ENCODE data around the gene ALG9. TPM values are rescaled to one million over a fixed set of nuclear protein-coding genes. Genes with fewer than 3 reads are reported as not detected.
A peak's percentile ranks its signal among the peaks of the same experiment; 100 is the strongest.
"Not testable (repeated sequence)": the region's sequence is repeated elsewhere in the genome, so short reads cannot be mapped to it uniquely, and the experiment has no call there.

The ALG9 gene
- total RNA-seq, 2 donors from 2014 or later, result 25.3 to 26.6 TPM

DNA sequence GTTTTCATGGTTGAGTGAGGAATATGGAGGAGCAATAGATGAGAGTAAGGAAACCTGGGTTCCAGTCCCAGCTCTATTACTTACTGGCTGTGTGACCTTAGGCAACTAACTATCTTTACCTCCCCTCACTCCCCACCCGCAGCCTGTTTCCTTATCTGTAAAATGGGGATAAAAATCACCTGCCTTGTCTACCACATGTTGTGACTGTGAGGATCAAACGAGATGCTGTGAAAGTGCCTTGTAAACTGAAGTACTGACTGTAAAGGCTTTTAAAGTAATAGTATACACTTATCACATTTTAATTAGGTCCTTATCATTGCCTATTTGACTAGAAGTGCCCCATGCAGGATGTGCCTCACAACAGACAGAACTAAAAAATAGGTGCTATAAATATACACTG lies 86.3 kb downstream of the ALG9 start:
- Histone ChIP-seq H3K27me3 (ENCODE audit: control insufficient read depth, insufficient read depth, low read length, poor library complexity, severe bottlenecking) (no peaks in the 10 kb centered on the region), H3K4me3 (ENCODE audit: low read length) (no peak overlapping the region), H3K27ac (ENCODE audit: low read depth, low read length) (no peak overlapping the region), H3K36me3 (ENCODE audit: control insufficient read depth, insufficient read depth, low read length) (no peaks in the 10 kb centered on the region), H3K9ac (ENCODE audit: extremely low read depth, low read length, poor library complexity, severe bottlenecking) (no peak overlapping the region), H3K4me1 (ENCODE audit: control insufficient read depth, insufficient read depth, low read length) (peaks cover 7% of the 10 kb centered on the region), H3K9me3 (ENCODE audit: control insufficient read depth, low read length) (no peaks in the 10 kb centered on the region)
- Mint-ChIP-seq H3K4me1 (peaks cover 32% of the 10 kb centered on the region), H3K9me3 (no peaks in the 10 kb centered on the region), H3K27ac (no peak overlapping the region), H3K27me3 (ENCODE audit: insufficient read depth) (no peaks in the 10 kb centered on the region), H3K36me3 (ENCODE audit: low read depth) (no peaks in the 10 kb centered on the region), H3K4me3 (no peak overlapping the region)
- 25% methylated on average over 2 of the region's 2 CpGs; no CpG with 5 or more reads in 1 of the 2 experiments for WGBS, 2 experiments (ENCODE audit: insufficient coverage in 1 of 2, insufficient read length in 1 of 2)
- TF ChIP-seq, protein P1, sequence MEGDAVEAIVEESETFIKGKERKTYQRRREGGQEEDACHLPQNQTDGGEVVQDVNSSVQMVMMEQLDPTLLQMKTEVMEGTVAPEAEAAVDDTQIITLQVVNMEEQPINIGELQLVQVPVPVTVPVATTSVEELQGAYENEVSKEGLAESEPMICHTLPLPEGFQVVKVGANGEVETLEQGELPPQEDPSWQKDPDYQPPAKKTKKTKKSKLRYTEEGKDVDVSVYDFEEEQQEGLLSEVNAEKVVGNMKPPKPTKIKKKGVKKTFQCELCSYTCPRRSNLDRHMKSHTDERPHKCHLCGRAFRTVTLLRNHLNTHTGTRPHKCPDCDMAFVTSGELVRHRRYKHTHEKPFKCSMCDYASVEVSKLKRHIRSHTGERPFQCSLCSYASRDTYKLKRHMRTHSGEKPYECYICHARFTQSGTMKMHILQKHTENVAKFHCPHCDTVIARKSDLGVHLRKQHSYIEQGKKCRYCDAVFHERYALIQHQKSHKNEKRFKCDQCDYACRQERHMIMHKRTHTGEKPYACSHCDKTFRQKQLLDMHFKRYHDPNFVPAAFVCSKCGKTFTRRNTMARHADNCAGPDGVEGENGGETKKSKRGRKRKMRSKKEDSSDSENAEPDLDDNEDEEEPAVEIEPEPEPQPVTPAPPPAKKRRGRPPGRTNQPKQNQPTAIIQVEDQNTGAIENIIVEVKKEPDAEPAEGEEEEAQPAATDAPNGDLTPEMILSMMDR (conservative IDR thresholded peaks at IDR 0.05), result no peak
- DNase-seq, result peak; percentile 60

DNA sequence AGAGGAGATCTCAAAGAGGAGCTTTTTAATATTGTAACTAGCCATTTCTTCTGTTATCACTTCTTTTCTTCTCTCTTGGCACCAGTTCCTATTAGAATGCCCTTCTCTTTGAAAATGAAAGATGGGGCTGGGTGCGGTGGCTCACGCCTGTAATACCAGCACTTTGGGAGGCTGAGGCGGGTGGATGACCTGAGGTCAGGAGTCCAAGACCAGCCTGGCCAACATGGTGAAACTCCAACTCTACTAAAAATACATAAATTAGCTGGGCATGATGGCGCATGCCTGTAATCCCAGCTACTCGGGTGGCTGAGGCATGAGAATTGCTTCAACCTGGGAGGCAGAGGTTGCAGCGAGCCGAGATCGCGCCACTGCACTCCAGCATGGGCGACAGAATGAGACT lies 87.1 kb downstream of the ALG9 start:
- H3K27ac Mint-ChIP-seq; H3K9ac ChIP-seq (ENCODE audit: extremely low read depth, low read length, poor library complexity, severe bottlenecking); H3K27me3 Mint-ChIP-seq (ENCODE audit: insufficient read depth); H3K4me3 ChIP-seq (ENCODE audit: low read length); H3K36me3 ChIP-seq (ENCODE audit: control insufficient read depth, insufficient read depth, low read length); H3K36me3 Mint-ChIP-seq (ENCODE audit: low read depth); H3K27ac ChIP-seq (ENCODE audit: low read depth, low read length); DNase-seq; H3K9me3 Mint-ChIP-seq; H3K4me1 ChIP-seq (ENCODE audit: control insufficient read depth, insufficient read depth, low read length); H3K27me3 ChIP-seq (ENCODE audit: control insufficient read depth, insufficient read depth, low read length, poor library complexity, severe bottlenecking); H3K9me3 ChIP-seq (ENCODE audit: control insufficient read depth, low read length); H3K4me3 Mint-ChIP-seq: not testable (repeated sequence)
- WGBS, 2 experiments (ENCODE audit: insufficient coverage in 1 of 2, insufficient read length in 1 of 2), result 92 to 93% methylated on average over 10 of the region's 10 CpGs
- H3K4me1 Mint-ChIP-seq, result peaks cover 32% of the 10 kb centered on the region

DNA sequence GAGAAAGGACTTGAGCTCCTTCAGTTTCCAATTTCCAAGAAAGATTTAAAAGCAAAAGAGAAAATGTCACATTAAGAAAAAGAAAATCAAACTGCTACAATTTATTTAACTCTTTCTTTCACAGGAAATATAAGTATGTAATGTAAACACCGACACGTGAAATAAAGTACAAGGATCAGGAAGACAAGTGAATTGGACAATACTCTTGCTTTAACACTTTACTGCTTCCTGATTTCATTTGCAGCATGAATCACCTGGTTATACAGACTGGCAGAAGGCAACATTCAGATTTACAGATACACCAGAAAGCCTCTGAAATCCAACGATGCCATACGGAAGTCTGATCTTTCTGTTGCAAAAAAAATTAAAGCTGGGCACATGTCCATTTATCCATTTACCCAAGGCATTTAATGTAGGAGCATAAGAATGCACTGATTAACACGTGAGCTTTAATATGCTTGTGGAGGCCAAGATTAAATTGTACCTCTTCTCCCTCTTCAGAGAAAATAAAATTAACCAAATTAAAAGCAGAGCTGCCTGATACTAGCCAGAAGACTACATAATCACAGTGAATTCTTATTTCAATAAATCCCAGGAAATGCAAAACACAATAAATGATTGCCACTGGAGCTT lies 89.2 kb downstream of the ALG9 start:
- Mint-ChIP-seq H3K4me3 (no peak overlapping the region), H3K27ac (no peak overlapping the region), H3K9me3 (no peaks in the 10 kb centered on the region), H3K4me1 (peaks cover 45% of the 10 kb centered on the region), H3K36me3 (ENCODE audit: low read depth) (no peaks in the 10 kb centered on the region), H3K27me3 (ENCODE audit: insufficient read depth) (no peaks in the 10 kb centered on the region)
- Histone ChIP-seq H3K9me3 (ENCODE audit: control insufficient read depth, low read length) (no peaks in the 10 kb centered on the region), H3K36me3 (ENCODE audit: control insufficient read depth, insufficient read depth, low read length) (no peaks in the 10 kb centered on the region), H3K4me3 (ENCODE audit: low read length) (no peak overlapping the region), H3K27ac (ENCODE audit: low read depth, low read length) (no peak overlapping the region), H3K4me1 (ENCODE audit: control insufficient read depth, insufficient read depth, low read length) (peaks cover 7% of the 10 kb centered on the region), H3K9ac (ENCODE audit: extremely low read depth, low read length, poor library complexity, severe bottlenecking) (no peak overlapping the region), H3K27me3 (ENCODE audit: control insufficient read depth, insufficient read depth, low read length, poor library complexity, severe bottlenecking) (no peaks in the 10 kb centered on the region)
- TF ChIP-seq, protein P1 (conservative IDR thresholded peaks at IDR 0.05), result no peak
- DNase-seq, result no peak
- WGBS, 2 experiments (ENCODE audit: insufficient coverage in 1 of 2, insufficient read length in 1 of 2), result 94 to 100% methylated on average over 3 to 5 of the region's 5 CpGs

DNA sequence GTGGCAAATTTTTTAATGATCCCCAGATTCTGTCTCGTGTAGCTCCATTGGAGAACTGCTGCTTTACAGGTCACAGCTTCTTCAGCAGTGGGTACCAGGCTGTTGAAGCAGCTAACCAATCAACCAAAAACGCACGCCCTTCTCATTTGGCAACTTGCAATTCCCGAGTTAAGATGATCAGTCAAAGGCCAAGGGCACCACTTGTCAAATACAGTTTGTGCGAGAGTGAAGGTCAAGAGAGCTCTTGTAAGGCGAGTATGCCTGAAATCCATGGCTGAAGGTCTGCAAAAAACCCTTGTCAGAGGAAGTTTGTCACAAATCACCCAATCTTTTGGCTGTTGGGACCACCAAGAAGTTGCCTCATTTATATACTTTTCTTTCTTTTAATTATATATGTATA lies 92.3 kb downstream of the ALG9 start:
- H3K4me3 Mint-ChIP-seq, result no peak overlapping the region
- Histone ChIP-seq H3K27ac (ENCODE audit: low read depth, low read length) (no peak overlapping the region), H3K9ac (ENCODE audit: extremely low read depth, low read length, poor library complexity, severe bottlenecking) (no peak overlapping the region), H3K4me1 (ENCODE audit: control insufficient read depth, insufficient read depth, low read length) (peaks cover 7% of the 10 kb centered on the region), H3K9me3 (ENCODE audit: control insufficient read depth, low read length) (no peaks in the 10 kb centered on the region), H3K27me3 (ENCODE audit: control insufficient read depth, insufficient read depth, low read length, poor library complexity, severe bottlenecking) (no peaks in the 10 kb centered on the region), H3K36me3 (ENCODE audit: control insufficient read depth, insufficient read depth, low read length) (no peaks in the 10 kb centered on the region), H3K4me3 (ENCODE audit: low read length) (no peak overlapping the region)
- H3K4me1 Mint-ChIP-seq, result peaks cover 34% of the 10 kb centered on the region
- H3K27ac Mint-ChIP-seq, result peak overlapping the region; percentile 9
- no peaks in the 10 kb centered on the region for H3K9me3 Mint-ChIP-seq
- no peaks in the 10 kb centered on the region for H3K36me3 Mint-ChIP-seq (ENCODE audit: low read depth)
- no peaks in the 10 kb centered on the region for H3K27me3 Mint-ChIP-seq (ENCODE audit: insufficient read depth)
- no peak for DNase-seq
- TF ChIP-seq, protein P1 (conservative IDR thresholded peaks at IDR 0.05), result no peak
- 90 to 98% methylated on average over 6 of the region's 6 CpGs for WGBS, 2 experiments (ENCODE audit: insufficient coverage in 1 of 2, insufficient read length in 1 of 2)
